ENCODE results near the gene CTSE.

The CTSE gene

GRCh38 chr1:205971082-205971481 lies 52.6 kb downstream of the CTSE start:
- H3K4me3 ChIP-seq (replicated peaks; ENCODE audit: low read depth, low read length), result no peak overlapping the region
- DNase-seq (ENCODE audit: extremely low read depth, low read depth), result no peak
- no peak for TF ChIP-seq CTCF (IDR thresholded peaks at IDR 0.05; ENCODE audit: low read depth, low read length, missing control alignments)

DNA sequence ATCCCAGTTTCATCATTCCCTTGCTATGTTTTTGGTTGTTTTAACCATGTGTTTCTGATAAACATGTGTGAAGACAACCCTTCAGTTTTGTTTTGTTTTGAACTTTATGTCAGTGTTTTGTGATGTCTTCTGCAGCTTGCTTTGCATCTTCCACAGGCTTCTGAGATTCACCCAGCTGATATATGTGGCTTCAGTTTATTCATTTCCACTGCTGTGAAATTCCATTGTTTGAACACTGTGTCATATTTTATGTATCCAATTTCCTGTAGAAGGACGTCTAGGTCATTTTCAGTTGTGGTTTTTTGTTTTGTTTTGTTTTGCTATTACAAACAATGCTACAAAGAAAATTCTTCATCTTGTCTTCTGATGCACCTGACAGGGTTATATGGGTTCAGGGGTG lies 53.2 kb downstream of the CTSE start:
- DNase-seq (ENCODE audit: extremely low read depth, low read depth), result no peak

DNA sequence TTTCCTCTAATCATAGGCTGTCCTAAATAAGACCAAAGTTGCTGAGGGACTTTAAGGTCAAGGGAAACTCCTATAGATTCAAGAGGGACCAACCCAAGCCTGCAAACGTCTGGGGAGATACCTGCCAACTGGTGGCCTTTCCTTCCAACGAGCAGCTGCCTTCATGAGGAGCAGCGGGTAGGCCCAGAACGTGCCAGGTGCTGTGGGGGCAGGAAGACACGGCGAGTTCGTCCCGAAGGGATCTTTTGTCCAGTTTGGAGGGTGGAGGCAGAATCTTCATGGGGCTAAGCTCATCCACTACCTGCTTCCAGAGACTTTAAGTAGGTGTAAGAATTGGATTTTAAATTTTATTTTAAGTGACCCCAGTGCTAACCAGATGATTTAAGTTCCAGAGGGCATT lies 54.5 kb downstream of the CTSE start:
- DNase-seq (ENCODE audit: extremely low read depth, low read depth), result no peak
- no peak overlapping the region for H3K4me3 ChIP-seq (replicated peaks; ENCODE audit: low read depth, low read length)
- TF ChIP-seq CTCF (IDR thresholded peaks at IDR 0.05; ENCODE audit: low read depth, low read length, missing control alignments), result no peak

More for the DNA sequence above, 53.2 kb downstream of the CTSE start:
- TF ChIP-seq CTCF (IDR thresholded peaks at IDR 0.05; ENCODE audit: low read depth, low read length, missing control alignments), result no peak
- no peak overlapping the region for H3K4me3 ChIP-seq (replicated peaks; ENCODE audit: low read depth, low read length)

GRCh38 chr1:205967554-205968335 lies 56.0 kb downstream of the CTSE start:
- H3K4me3 ChIP-seq (replicated peaks; ENCODE audit: low read depth, low read length), result no peak overlapping the region
- DNase-seq (ENCODE audit: extremely low read depth, low read depth), result no peak
- no peak for TF ChIP-seq CTCF (IDR thresholded peaks at IDR 0.05; ENCODE audit: low read depth, low read length, missing control alignments)

DNA sequence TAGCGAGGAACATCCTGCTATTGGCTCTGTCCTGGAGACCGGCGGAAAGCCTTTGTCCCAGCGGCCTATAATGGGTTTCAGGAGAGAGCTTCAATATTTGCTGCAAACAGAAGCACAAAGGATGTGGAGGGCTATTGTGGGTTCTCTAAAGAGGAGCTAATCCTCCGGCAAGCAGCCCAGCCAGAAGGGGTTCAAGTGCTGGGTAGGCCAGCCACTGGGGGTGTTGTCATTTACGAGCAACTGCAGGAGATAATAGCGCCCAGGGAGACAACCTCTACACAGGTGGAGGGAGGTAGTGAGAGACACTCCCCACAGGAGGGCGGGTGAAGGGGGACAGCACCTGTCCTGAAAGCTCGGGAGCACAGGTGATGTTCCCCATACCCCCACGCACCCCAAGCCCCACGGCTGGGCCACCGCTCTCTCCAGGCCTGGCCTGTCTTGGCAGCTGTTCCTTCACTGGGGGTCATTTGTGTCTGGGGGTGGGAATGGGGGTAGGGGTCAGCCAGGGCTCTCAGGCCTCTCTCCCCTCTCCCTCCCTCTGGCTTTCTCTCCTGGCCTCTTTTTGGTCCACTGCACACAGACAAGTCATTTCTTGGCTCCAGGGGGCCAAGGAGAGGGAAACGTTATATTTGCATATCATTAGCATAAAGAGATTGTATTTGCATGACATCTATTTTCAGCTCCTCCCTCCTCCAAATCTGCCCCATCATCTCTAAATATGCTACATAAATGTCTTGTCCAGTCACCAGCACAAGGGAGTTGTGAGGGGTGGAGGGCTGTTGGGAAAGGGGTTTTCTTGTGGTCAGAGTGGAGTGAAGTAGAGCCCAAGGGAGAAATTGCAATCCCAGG lies 58.4 kb downstream of the CTSE start:
- TF ChIP-seq CTCF (IDR thresholded peaks at IDR 0.05; ENCODE audit: low read depth, low read length, missing control alignments), result no peak
- no peak overlapping the region for H3K4me3 ChIP-seq (replicated peaks; ENCODE audit: low read depth, low read length)
- no peak for DNase-seq (ENCODE audit: extremely low read depth, low read depth)

- no peak overlapping the region for H3K4me3 ChIP-seq (replicated peaks; ENCODE audit: low read depth, low read length)
- DNase-seq (ENCODE audit: extremely low read depth, low read depth), result no peak
- no peak for TF ChIP-seq CTCF (IDR thresholded peaks at IDR 0.05; ENCODE audit: low read depth, low read length, missing control alignments)
Measured at GRCh38 chr1:205963352-205964155, 60.1 kb downstream of the CTSE start.
